ENCODE data around the gene C12orf43. TPM values are rescaled to one million over a fixed set of nuclear protein-coding genes. Genes with fewer than 3 reads are reported as not detected.

C12orf43 gene
- total RNA-seq, 1 experiment from 2014 or later = 34.3 TPM

- DNase-seq (ENCODE audit: low read depth) = peak; percentile 74
- in situ Hi-C loops (cut with HindIII; ENCODE audit: low pct_unique_long_range_greater_than_20kb, low sequenced_read_pairs) = no loop called here
Observed at GRCh38 chr12:120961604-120962531, 54.4 kb downstream of the C12orf43 start.

GRCh38 chr12:120960657-120961056 is 55.6 kb downstream of the C12orf43 start:
- DNase-seq (ENCODE audit: low read depth) = peak; percentile 54
- in situ Hi-C loops (cut with HindIII; ENCODE audit: low pct_unique_long_range_greater_than_20kb, low sequenced_read_pairs) = no loop called here

- in situ Hi-C loops (cut with HindIII; ENCODE audit: low pct_unique_long_range_greater_than_20kb, low sequenced_read_pairs) = no loop called here
- DNase-seq (ENCODE audit: low read depth) = no peak
Observed at GRCh38 chr12:120959111-120959878, 57.0 kb downstream of the C12orf43 start.

- DNase-seq (ENCODE audit: low read depth) = no peak
- in situ Hi-C loops (cut with HindIII; ENCODE audit: low pct_unique_long_range_greater_than_20kb, low sequenced_read_pairs) = no loop called here
Observed at GRCh38 chr12:120956579-120957300, 59.5 kb downstream of the C12orf43 start.

- in situ Hi-C loops (cut with HindIII; ENCODE audit: low pct_unique_long_range_greater_than_20kb, low sequenced_read_pairs) = no loop called here
- DNase-seq (ENCODE audit: low read depth) = no peak
Observed at GRCh38 chr12:120955232-120955631, 61.1 kb downstream of the C12orf43 start.

GRCh38 chr12:120950807-120951206 is 65.5 kb downstream of the C12orf43 start:
- in situ Hi-C loops (cut with HindIII; ENCODE audit: low pct_unique_long_range_greater_than_20kb, low sequenced_read_pairs) = no loop called here
- no peak for DNase-seq (ENCODE audit: low read depth)

Other genes with a start within 250 kb of the C12orf43 start
- 7.4 and 13.2 TPM in 2 replicates for gene SPPL3, start 112.1 kb downstream of the C12orf43 start, total RNA-seq (2014; rRNA removed; shearing (Covaris generic); ENCODE audit: low replicate concordance)
- gene HNF1A, start 37.9 kb downstream of the C12orf43 start, total RNA-seq (2014; rRNA removed; shearing (Covaris generic); ENCODE audit: low replicate concordance) = 7.0 and 8.7 TPM in 2 replicates
- gene OASL, start 22.8 kb upstream of the C12orf43 start, total RNA-seq (2014; rRNA removed; shearing (Covaris generic); ENCODE audit: low replicate concordance) = 28.3 and 30.3 TPM in 2 replicates
- 0.93 and 1.2 TPM in 2 replicates for gene P2RX7, start 116.4 kb upstream of the C12orf43 start, total RNA-seq (2014; rRNA removed; shearing (Covaris generic); ENCODE audit: low replicate concordance)
- 137 and 166 TPM in 2 replicates for gene P2RX4, start 193.6 kb upstream of the C12orf43 start, total RNA-seq (2014; rRNA removed; shearing (Covaris generic); ENCODE audit: low replicate concordance)

All from Caki2 (cell line).